Suprapubic skin (tissue), 4 donors: ENCODE data around the gene STARD10. TPM values are rescaled to one million over a fixed set of nuclear protein-coding genes. Genes with fewer than 3 reads are reported as not detected.

Experiments used
- DNase-seq, 2 donors: peaks; one replicate each; pipeline ENCODE4 v3.0.0-alpha.2; 2019; ENCODE audit warnings: low spot score in 2 of 2
- H3K27ac ChIP-seq: fragments of 200-600 bp; sonication (generic); one replicate; pipeline ENCODE4 v1.5.1; 2019
- H3K27me3 ChIP-seq: fragments of 200-600 bp; sonication (generic); one replicate; pipeline ENCODE4 v1.5.1; 2019
- H3K36me3 ChIP-seq: fragments of 200-600 bp; sonication (generic); one replicate; pipeline ENCODE4 v1.5.1; 2019
- H3K4me1 ChIP-seq: fragments of 200-600 bp; sonication (generic); one replicate; pipeline ENCODE4 v1.5.1; 2019
- H3K4me3 ChIP-seq: fragments of 200-600 bp; sonication (generic); one replicate; pipeline ENCODE4 v1.5.1; 2019; ENCODE audit warnings: mild to moderate bottlenecking
- H3K9me3 ChIP-seq: fragments of 200-600 bp; sonication (generic); one replicate; pipeline ENCODE4 v1.5.1; 2019
- EP300 ChIP-seq: sonication (generic); formaldehyde crosslinking; IDR thresholded peaks from one replicate; pipeline ENCODE4 v1.6.1; 2017; ENCODE audit warnings: antibody characterized with exemption
- POLR2A ChIP-seq, 2 donors: fragments of 450-650 bp; IDR thresholded peaks; one replicate each; pipeline ENCODE4 v1.6.1; 2017; ENCODE audit warnings: antibody characterized with exemption in 2 of 2, mild to moderate bottlenecking in 2 of 2, moderate library complexity in 2 of 2
- POLR2AphosphoS5 ChIP-seq, 3 donors: sonication (generic); formaldehyde crosslinking; IDR thresholded peaks; one replicate each; pipeline ENCODE4 v1.6.1; 2017; ENCODE audit warnings: antibody characterized with exemption in 3 of 3
- WGBS: methylation state at CpG from one replicate; pipeline ENCODE4 v1.1.5; 2018; 5-methylcytosine and 5-hydroxymethylcytosine counted together
- total RNA-seq, 4 donors: library from RNA; depleted of rRNA; stranded (reverse); fragments of >200 nt; gene quantifications; one replicate each; pipeline ENCODE4 v1.1.0, GENCODE V29; 2016
- TF ChIP-seq, protein P1 (sequence below), 2 donors: fragments of 200-600 bp in 1 of 2; fragments of 450-650 bp in 1 of 2; sonication (generic) in 1 of 2; IDR thresholded peaks; one replicate each; pipeline ENCODE4 v1.5.1; 2016 to 2019; ENCODE audit warnings: antibody characterized with exemption in 2 of 2, mild to moderate bottlenecking in 1 of 2, moderate library complexity in 1 of 2

Gene STARD10
- total RNA-seq, 4 donors from 2014 or later: 76.3 to 83.0 (median 79.4) TPM

DNA sequence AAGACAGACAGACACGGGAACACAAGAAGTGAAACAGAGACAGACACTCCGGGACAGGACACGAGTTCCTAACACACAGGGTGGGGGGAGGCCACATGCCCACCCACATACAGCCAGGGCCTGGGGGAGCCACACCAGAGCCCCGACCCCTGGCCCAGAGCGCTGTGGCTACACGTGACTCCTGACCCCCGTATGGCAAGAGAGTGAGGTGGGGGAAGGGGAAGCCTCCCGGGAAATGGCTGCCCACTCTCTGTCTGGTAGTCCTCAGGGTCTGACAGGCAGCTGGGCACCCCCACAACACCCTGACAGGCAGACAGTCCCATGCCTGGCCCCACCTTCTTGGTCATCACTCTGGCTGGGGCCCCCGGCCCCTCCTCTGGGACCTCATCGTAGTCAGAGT is 81.0 kb downstream of the STARD10 start:
- Histone ChIP-seq H3K4me3 (peak overlapping the region; percentile 0), H3K9me3 (no peaks in the 10 kb centered on the region), H3K27ac (peak overlapping the region; percentile 1), H3K27me3 (no peaks in the 10 kb centered on the region), H3K36me3 (peaks cover 51% of the 10 kb centered on the region), H3K4me1 (peaks cover 19% of the 10 kb centered on the region)
- TF ChIP-seq POLR2AphosphoS5 (IDR thresholded peaks at IDR 0.05): no peak
- no peak for TF ChIP-seq EP300
- TF ChIP-seq, protein P1, sequence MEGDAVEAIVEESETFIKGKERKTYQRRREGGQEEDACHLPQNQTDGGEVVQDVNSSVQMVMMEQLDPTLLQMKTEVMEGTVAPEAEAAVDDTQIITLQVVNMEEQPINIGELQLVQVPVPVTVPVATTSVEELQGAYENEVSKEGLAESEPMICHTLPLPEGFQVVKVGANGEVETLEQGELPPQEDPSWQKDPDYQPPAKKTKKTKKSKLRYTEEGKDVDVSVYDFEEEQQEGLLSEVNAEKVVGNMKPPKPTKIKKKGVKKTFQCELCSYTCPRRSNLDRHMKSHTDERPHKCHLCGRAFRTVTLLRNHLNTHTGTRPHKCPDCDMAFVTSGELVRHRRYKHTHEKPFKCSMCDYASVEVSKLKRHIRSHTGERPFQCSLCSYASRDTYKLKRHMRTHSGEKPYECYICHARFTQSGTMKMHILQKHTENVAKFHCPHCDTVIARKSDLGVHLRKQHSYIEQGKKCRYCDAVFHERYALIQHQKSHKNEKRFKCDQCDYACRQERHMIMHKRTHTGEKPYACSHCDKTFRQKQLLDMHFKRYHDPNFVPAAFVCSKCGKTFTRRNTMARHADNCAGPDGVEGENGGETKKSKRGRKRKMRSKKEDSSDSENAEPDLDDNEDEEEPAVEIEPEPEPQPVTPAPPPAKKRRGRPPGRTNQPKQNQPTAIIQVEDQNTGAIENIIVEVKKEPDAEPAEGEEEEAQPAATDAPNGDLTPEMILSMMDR (IDR thresholded peaks at IDR 0.05): no peak
- TF ChIP-seq POLR2A (IDR thresholded peaks at IDR 0.05): no peak
- WGBS: 71% methylated on average over 8 of the region's 10 CpGs
- no peak for DNase-seq

DNA sequence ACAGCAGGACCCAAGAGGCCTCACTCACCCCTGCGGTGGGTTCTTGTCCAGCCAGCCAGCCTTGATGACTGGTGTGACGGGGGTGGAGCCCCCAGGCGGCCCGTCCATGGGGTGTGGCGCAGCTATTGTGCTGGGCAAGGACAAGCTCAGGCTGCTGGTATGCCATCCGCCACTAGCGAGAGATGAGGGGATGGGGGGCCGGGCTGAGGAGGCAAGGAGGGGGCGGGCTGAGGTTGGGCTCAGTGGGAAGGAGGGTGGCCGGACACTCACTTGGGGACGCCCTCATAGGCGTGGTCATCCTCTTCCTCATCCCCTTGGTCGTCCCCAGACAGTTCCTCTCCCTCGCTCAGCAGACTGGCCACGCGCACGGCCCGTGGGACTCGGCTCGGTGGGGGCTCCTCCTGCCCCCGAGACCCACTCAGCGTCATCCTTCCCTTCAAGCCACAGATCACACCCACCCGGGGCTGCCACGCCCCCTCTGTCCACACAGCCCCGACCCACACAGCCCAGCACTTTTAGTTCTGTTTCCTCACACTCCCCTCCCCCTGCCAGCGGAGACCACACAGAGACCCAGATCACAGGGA is 81.6 kb downstream of the STARD10 start:
- Histone ChIP-seq H3K4me3 (no peak overlapping the region), H3K27ac (peak overlapping the region; percentile 1)
- DNase-seq: peak in 1 of 2 donors; percentile 86

DNA sequence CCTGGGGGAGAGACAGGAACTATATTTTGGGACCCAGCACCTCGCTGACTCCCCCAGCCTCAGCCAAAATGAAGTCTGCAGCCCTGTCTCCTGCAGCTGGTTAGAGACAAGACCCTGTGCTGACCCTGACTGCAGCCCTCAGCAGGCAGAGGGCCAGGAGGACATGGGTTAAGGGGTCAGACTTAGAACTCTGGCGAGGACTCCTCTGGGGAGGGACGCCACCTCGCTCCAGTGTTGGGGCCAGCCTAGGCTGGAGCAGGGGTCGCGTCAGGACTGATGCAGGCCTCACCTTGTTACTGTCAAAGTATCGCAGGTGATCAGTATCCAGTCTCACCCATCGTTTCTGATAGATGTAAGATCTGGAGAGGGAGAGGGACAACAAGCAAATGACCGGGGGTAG is 82.7 kb downstream of the STARD10 start:
- DNase-seq: no peak
- H3K27me3 ChIP-seq: no peaks in the 10 kb centered on the region
- TF ChIP-seq EP300: no peak
- TF ChIP-seq POLR2A (IDR thresholded peaks at IDR 0.05): no peak
- no peak for TF ChIP-seq POLR2AphosphoS5 (IDR thresholded peaks at IDR 0.05)
- TF ChIP-seq, protein P1 (IDR thresholded peaks at IDR 0.05): no peak
- H3K4me1 ChIP-seq: peaks cover 8% of the 10 kb centered on the region
- WGBS: 94% methylated on average over 9 of the region's 9 CpGs
- H3K36me3 ChIP-seq: peaks cover 68% of the 10 kb centered on the region
- no peak overlapping the region for H3K27ac ChIP-seq
- H3K4me3 ChIP-seq: no peak overlapping the region
- no peaks in the 10 kb centered on the region for H3K9me3 ChIP-seq

More for the DNA sequence above, 81.6 kb downstream of the STARD10 start:
- peaks cover 57% of the 10 kb centered on the region for H3K36me3 ChIP-seq
- no peak for TF ChIP-seq POLR2AphosphoS5 (IDR thresholded peaks at IDR 0.05)
- no peak for TF ChIP-seq EP300
- TF ChIP-seq, protein P1 (IDR thresholded peaks at IDR 0.05): no peak
- no peak for TF ChIP-seq POLR2A (IDR thresholded peaks at IDR 0.05)
- peaks cover 15% of the 10 kb centered on the region for H3K4me1 ChIP-seq
- 71% methylated on average over 22 of the region's 26 CpGs for WGBS
- no peaks in the 10 kb centered on the region for H3K9me3 ChIP-seq
- no peaks in the 10 kb centered on the region for H3K27me3 ChIP-seq

DNA sequence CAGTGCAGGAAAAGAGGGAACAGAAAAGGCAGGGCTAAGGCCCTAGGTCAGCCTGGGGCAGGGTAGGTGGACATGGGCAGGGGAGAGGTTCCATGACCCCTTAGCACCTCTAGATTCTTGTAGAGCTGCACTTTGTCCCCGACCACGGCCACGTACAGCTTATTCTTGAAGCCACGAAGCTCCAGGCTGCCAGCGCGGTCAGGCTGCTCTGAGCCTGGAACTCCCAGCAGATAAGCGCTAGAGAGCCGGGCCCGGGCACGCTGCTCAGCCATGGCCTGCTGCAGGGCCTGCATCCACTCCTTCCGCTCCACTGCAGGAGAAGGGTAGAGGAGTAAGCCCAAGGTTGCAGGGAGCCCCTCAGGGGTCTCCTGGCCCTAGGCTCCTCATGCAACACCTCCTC is 83.6 kb downstream of the STARD10 start:
- peaks cover 76% of the 10 kb centered on the region for H3K36me3 ChIP-seq
- peaks cover 4% of the 10 kb centered on the region for H3K4me1 ChIP-seq
- H3K4me3 ChIP-seq: no peak overlapping the region
- DNase-seq: no peak
- no peaks in the 10 kb centered on the region for H3K9me3 ChIP-seq
- H3K27me3 ChIP-seq: no peaks in the 10 kb centered on the region
- TF ChIP-seq EP300 (no peak), POLR2AphosphoS5 (IDR thresholded peaks at IDR 0.05) (no peak), POLR2A (IDR thresholded peaks at IDR 0.05) (no peak)
- TF ChIP-seq, protein P1 (IDR thresholded peaks at IDR 0.05): no peak
- H3K27ac ChIP-seq: no peak overlapping the region
- WGBS: 92% methylated on average over 11 of the region's 11 CpGs

DNA sequence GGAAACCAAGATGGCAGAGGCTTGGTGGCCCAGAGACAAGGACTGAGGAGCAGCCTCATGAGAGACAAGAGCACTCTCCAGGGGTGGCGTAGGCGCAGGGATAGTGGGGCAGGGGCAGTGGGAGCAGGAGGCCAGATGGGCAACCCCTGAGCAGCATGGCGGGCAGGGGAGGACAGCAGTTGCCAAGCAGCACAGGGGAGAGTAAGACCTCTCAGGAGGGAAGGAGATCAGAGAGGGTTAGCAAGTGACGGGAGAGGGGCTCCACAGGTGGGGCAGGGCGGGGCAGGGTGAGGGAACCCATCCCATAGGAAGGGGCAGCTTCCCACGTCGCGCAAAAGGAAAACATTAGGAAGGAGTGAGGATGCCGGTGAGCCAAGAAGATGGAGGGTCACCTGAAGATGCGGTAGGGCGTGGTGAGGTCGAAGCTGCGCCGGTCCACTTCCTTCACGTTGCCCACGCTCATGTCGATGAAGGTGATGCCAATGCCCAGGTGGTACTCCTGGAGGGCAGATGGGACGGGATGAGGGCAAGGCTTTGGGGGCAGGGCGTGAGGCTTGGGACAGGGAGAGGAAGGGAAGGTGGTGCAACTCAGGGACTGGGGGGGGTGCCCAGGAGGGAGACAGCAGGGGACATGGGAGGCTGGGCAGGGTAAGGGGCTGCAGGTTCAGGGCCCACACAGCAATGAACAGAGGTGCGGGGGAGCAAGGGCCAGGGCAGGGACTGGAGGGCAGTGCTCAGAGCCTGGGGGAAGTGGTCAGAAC is 84.2 kb downstream of the STARD10 start:
- Histone ChIP-seq H3K36me3 (peaks cover 83% of the 10 kb centered on the region), H3K4me3 (no peak overlapping the region), H3K27ac (no peak overlapping the region), H3K9me3 (no peaks in the 10 kb centered on the region), H3K4me1 (peaks cover 9% of the 10 kb centered on the region), H3K27me3 (no peaks in the 10 kb centered on the region)
- 96% methylated on average over 20 of the region's 20 CpGs for WGBS
- TF ChIP-seq POLR2A (IDR thresholded peaks at IDR 0.05) (no peak), POLR2AphosphoS5 (IDR thresholded peaks at IDR 0.05) (no peak), EP300 (no peak)
- TF ChIP-seq, protein P1 (IDR thresholded peaks at IDR 0.05): no peak
- DNase-seq: no peak
